ENCODE measurements around the gene TIAL1. TPM values are rescaled to one million over a fixed set of nuclear protein-coding genes. Genes with fewer than 3 reads are reported as not detected.

TIAL1 gene, protein sequence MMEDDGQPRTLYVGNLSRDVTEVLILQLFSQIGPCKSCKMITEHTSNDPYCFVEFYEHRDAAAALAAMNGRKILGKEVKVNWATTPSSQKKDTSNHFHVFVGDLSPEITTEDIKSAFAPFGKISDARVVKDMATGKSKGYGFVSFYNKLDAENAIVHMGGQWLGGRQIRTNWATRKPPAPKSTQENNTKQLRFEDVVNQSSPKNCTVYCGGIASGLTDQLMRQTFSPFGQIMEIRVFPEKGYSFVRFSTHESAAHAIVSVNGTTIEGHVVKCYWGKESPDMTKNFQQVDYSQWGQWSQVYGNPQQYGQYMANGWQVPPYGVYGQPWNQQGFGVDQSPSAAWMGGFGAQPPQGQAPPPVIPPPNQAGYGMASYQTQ
- 38.9 and 70.0 TPM in 2 replicates for total RNA-seq

DNA sequence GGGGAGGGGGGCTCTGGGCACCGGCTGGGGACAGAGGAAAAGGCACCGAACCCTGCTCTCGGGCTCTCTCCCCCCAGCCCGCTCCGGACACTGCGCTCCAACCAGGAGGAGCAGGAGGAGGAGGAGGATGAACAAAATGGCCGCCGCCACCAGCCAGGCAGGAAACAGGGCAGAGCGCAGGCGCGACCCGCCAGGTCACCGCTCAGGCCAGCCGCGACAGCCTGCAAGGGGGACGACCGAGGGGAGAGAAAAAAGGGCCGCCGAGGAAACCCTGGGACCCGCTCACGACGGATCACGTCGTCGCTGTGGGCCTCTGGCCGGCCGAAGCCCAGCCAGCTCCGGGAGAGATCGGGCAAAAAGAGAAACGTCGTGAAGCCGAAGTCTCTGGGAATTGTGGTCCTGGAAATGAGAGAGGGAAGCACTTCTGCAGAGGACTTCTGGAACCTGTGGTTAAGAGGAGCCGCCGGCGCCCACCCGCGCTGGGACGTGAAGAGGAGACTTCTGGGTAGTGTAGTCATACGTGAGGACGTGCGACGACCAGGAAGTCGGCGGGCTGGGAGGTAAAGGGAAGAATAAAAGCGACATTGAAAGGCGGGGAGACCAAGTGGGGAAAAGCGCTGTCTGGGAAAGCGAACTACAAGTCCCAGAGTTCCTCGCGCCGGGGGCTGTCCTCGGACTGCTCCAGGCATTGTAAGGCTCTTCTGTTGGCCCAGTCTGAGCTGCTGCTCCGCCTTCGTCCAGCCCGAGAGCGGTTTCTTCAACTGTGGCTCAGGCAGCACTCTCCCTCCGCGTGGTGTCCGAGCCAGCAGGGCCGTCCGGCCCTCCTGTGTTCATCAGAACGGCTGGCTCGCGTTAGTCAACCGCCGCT is at the start of gene TIAL1:
Gene TIAL1 (minus strand): TSS at position 428 of the 868 bp plus-strand sequence. CDS start 499 bp downstream, outside the sequence.

DNA sequence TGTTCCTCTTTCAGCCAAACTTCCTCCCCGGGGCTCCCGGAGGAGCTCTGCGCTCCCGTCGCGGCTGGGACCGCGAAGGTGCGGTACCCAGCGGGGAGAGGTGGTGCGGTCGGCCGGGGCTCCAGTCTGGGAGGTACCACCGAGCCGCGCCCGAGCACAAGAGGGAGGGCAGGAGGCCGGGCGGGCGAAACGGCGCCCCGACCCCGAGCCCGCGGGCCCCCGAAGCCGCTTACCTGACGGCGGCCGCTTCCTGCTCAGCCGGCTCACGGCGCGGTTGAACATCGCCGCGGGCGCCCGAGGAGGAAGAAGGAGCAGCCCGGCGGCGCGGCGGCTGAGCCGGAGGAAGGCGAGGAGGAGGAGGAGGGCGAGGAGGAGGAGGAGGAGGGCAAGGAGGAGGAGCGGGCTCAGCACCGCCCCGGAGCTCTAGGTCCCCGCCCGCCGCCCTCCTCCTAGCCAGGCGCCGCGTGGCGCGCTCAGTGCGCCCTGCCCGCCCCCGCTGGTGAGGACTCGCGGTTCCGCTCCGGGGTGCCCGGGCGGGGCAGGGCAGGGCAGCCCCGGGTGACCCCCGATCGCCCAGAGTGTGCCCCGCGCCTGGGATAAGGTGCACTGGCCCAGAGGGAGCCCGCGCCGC is 54.3 kb downstream of the TIAL1 start, which contains the start of gene RGS10:
Gene RGS10 (minus strand): TSS at position 363 of the 631 bp plus-strand sequence. CDS start 81 bp downstream, at position 282.

Other genes starting within 250 kb of the TIAL1 start
- 26.1 and 38.9 TPM in 2 replicates for gene RGS10, start 54.2 kb downstream of the TIAL1 start, total RNA-seq
- 12.2 and 25.2 TPM in 2 replicates for gene BAG3, start 54.4 kb upstream of the TIAL1 start, total RNA-seq
- gene INPP5F, start 129.1 kb upstream of the TIAL1 start, total RNA-seq, result 48.5 and 50.5 TPM in 2 replicates